Stimulated activated CD4-positive, alpha-beta T cell treated with anti-CD3 and anti-CD28 coated beads, Interleukin-12 subunit alpha, Interleukin-12 subunit beta, amount 100 ng/mL, for 48 hours (primary cell): Measurements from ENCODE around the gene PCDH10.

ENCODE experiments used
- DNase-seq, 3 donors: peaks; one replicate each; pipeline ENCODE4 v3.0.0-alpha.2; 2020; ENCODE audit warnings: low read depth in 2 of 3, low spot score in 1 of 3

Gene PCDH10

GRCh38 chr4:133148690-133149363 is at the start of gene PCDH10:
PCDH10 (plus strand) TSS chr4:133149294; CDS start chr4:133150141, 847 bp downstream.
- peak in 2 of 3 donors; percentile 18 to 39 for DNase-seq

- DNase-seq, result no peak
These were observed 47.1 kb upstream of the PCDH10 start for GRCh38 chr4:133102043-133102442.

GRCh38 chr4:133102612-133103409 is 46.3 kb upstream of the PCDH10 start:
- no peak for DNase-seq

GRCh38 chr4:133112641-133113040 is 36.5 kb upstream of the PCDH10 start:
- no peak for DNase-seq

- no peak for DNase-seq
These were observed 24.3 kb upstream of the PCDH10 start for GRCh38 chr4:133124746-133125145.

GRCh38 chr4:133127500-133127899 is 21.6 kb upstream of the PCDH10 start:
- DNase-seq, result no peak

- no peak for DNase-seq
These were observed 19.9 kb upstream of the PCDH10 start for GRCh38 chr4:133129237-133129636.

GRCh38 chr4:133130171-133130570 is 18.9 kb upstream of the PCDH10 start:
- no peak for DNase-seq

GRCh38 chr4:133131829-133132460 is 17.1 kb upstream of the PCDH10 start:
- no peak for DNase-seq

GRCh38 chr4:133136833-133137232 is 12.3 kb upstream of the PCDH10 start:
- DNase-seq, result no peak

GRCh38 chr4:133137571-133137970 is 11.5 kb upstream of the PCDH10 start:
- no peak for DNase-seq

- no peak for DNase-seq
These were observed 5.2 kb upstream of the PCDH10 start for GRCh38 chr4:133143775-133144430.

- DNase-seq, result no peak
These were observed 3.9 kb upstream of the PCDH10 start for GRCh38 chr4:133145241-133145640.

- DNase-seq, result no peak
These were observed 3.1 kb upstream of the PCDH10 start for GRCh38 chr4:133145758-133146573.

GRCh38 chr4:133146574-133147241 is 2.4 kb upstream of the PCDH10 start:
- DNase-seq, result no peak

- no peak for DNase-seq
These were observed 1.7 kb upstream of the PCDH10 start for GRCh38 chr4:133147286-133147821.

- DNase-seq, result no peak
These were observed 989 bp upstream of the PCDH10 start for GRCh38 chr4:133147921-133148689.

- no peak for DNase-seq
These were observed 236 bp downstream of the PCDH10 start for GRCh38 chr4:133149364-133149695.

- DNase-seq, result no peak
These were observed 908 bp downstream of the PCDH10 start for GRCh38 chr4:133149932-133150471.
